BJ (cell line): ENCODE data around the gene INSRR. TPM values are rescaled to one million over a fixed set of nuclear protein-coding genes. Genes with fewer than 3 reads are reported as not detected.
A peak's percentile ranks its signal among the peaks of the same experiment; 100 is the strongest.

Source experiments
- CTCF ChIA-PET: fragments of 350-600 bp; formaldehyde crosslinking; extraction: SDS; loops from one replicate; lab custom pipeline; 2021; ENCODE audit warnings: antibody characterized with exemption, inconsistent platforms; lab: Yijun Ruan, JAX
- POLR2A ChIA-PET: fragments of 300-600 bp; sonication (Branson Sonifier 250); formaldehyde crosslinking; extraction: SDS; loops from one replicate; lab custom pipeline; 2021; ENCODE audit warnings: antibody characterized with exemption; lab: Charles Lee
- DNase-seq: peaks from one replicate; pipeline ENCODE4 v3.0.0-alpha.2; 2011; ENCODE audit warnings: low read depth
- H3K27me3 ChIP-seq: 2 replicates; pipeline ENCODE4 v1.6.0; 2011; ENCODE audit warnings: low read length; ENCODE audit not compliant: control insufficient read depth, insufficient read depth
- H3K36me3 ChIP-seq: 2 replicates; pipeline ENCODE4 v1.5.1; 2011; ENCODE audit warnings: low read length; ENCODE audit not compliant: control insufficient read depth, insufficient read depth
- H3K4me3 ChIP-seq: 2 replicates; pipeline ENCODE4 v1.5.1; 2011; ENCODE audit warnings: low read depth, mild to moderate bottlenecking, control low read depth, low read length
- CTCF ChIP-seq: IDR thresholded peaks from 2 replicates; pipeline ENCODE4 v1.5.1; 2011; ENCODE audit warnings: low read depth, mild to moderate bottlenecking, control low read depth, inconsistent platforms, low read length, moderate library complexity; ENCODE audit not compliant: insufficient read depth
- polyA plus RNA-seq: library from polyadenylated mRNA; depleted of rRNA; stranded (reverse); fragments of >200 nt; gene quantifications from 2 replicates; pipeline ENCODE4 v1.2.3, GENCODE V29; 2011

The INSRR gene
- polyA plus RNA-seq, 1 experiment, result not detected

GRCh38 chr1:156803086-156803851 lies 55.6 kb downstream of the INSRR start:
- ChIA-PET CTCF (interaction anchor here (1.1 to 13.6 kb wide), 6 partner anchors 8 to 85 kb away, joined by 3 to 290 read pairs (median 38); partner anchors contain the start of genes INSRR, NTRK1 and PEAR1), POLR2A (no interaction called here)
- no peak for TF ChIP-seq CTCF
- DNase-seq, result no peak
- Histone ChIP-seq H3K4me3 (no peak overlapping the region), H3K36me3 (peaks cover 3% of the 10 kb centered on the region), H3K27me3 (no peaks in the 10 kb centered on the region)

- ChIA-PET CTCF (interaction anchor here (1.2 to 13.6 kb wide), 12 partner anchors 8 to 164 kb away, joined by 3 to 290 read pairs (median 8); partner anchors contain the start of genes INSRR, ISG20L2, METTL25B and NTRK1), POLR2A (no interaction called here)
- DNase-seq, result no peak
- Histone ChIP-seq H3K4me3 (no peak overlapping the region), H3K27me3 (no peaks in the 10 kb centered on the region), H3K36me3 (peaks cover 3% of the 10 kb centered on the region)
- TF ChIP-seq CTCF, result no peak
Observed at GRCh38 chr1:156802421-156802935, 56.4 kb downstream of the INSRR start.

DNA sequence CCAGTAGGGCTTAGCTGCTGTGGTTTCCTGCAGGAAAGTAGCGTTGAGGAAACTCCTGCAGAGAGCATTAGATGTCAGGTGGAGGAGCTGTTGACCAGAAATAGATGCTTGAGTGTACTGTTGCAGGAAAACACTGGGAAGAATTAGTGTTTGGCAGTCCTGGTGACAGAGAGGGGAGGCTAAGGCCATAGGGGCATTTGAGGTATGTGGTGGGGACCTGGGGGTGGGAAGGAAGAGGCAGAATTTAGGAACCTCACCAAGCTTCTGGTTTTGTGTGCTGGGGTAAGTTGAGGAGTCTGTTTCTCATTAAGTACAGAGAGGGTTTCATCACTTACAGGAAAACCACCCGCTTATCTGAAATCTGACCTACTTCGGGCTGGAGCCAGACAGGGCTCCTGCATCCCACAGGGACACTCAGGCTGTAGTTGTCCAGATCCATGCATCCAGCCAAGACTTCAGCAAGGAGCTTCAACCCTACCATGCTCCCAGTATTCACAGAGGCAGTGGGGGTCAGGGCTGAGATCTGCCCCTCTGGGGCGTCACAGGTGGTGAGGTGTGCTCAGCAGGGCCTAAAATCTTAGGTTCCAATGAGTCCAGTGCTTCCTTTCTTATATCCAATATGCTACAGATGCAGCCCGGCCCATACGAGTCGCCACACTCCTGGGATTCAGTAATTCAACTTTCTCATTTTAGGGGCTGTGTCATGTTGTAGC lies 57.4 kb downstream of the INSRR start:
- peak; percentile 90 for DNase-seq
- POLR2A ChIA-PET, result interaction anchor here (1.1 to 1.2 kb wide), 2 partner anchors 56 to 73 kb away, joined by 3 read pairs; partner anchors contain the start of genes ISG20L2 and METTL25B
- H3K27me3 ChIP-seq, result no peaks in the 10 kb centered on the region
- H3K36me3 ChIP-seq, result peaks cover 5% of the 10 kb centered on the region
- TF ChIP-seq CTCF, result peak; percentile 57
- CTCF ChIA-PET, result interaction anchor here (0.6 to 13.6 kb wide), 28 partner anchors 9 to 182 kb away, joined by 3 to 290 read pairs (median 4); partner anchors contain the start of genes INSRR, ISG20L2, METTL25B and NTRK1
- no peak overlapping the region for H3K4me3 ChIP-seq

- Histone ChIP-seq H3K4me3 (no peak overlapping the region), H3K27me3 (no peaks in the 10 kb centered on the region), H3K36me3 (peaks cover 17% of the 10 kb centered on the region)
- CTCF ChIA-PET, result interaction anchor here (0.6 to 13.6 kb wide), 24 partner anchors 8 to 137 kb away, joined by 3 to 290 read pairs (median 4); partner anchors contain the start of genes INSRR, ISG20L2, METTL25B and NTRK1
- POLR2A ChIA-PET, result no interaction called here
- TF ChIP-seq CTCF, result peak; percentile 85
- DNase-seq, result no peak
Observed at GRCh38 chr1:156797212-156797871, 61.6 kb downstream of the INSRR start.
